ENCODE measurements around the gene ZDHHC8.

DNA sequence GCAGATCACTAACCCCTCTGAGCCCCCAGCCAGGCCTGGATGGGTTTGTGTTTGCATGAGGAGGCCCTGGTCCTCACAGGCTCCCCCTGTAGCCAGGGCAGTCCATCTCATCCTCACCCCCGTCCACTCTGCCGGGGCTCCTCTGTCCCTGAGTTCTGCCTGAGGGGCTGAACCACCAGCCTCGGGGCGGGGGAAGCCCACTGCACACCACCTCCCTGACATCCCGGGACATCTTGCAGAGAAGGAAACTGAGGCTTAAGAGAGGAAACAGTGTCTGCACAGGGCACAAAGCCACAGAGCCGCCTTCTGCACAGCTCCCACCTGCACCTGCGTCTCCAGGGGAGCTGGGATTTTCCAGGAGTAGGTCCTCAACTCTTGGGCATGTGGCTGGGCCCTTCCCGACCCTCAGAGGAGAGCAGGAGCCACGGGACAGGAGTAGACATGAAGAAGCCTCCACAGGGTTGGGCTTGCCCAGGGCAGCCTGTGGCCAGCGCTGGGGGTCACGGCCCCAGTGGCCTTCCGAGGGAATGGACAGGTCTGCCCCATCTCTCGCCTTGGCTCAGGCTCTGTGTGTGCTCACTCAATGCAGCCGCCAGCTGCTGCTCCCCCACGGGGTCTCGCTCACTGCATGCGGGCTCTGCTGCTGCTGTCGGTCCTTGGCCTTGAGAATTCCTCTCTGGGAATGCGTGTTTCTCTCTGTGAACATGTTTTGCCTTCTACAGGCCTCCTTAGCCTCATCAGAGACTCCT, 64.7 kb downstream of the ZDHHC8 start:
- TF ChIP-seq POLR2A (IDR thresholded peaks at IDR 0.05; ENCODE audit: low read length) (no peak), GATA1 (IDR thresholded peaks at IDR 0.05; ENCODE audit: low read depth, low read length) (no peak)
